HG03575 (cell line): Measurements from ENCODE around the gene PDCD2.
"Not testable (repeated sequence)": the region's sequence is repeated elsewhere in the genome, so short reads cannot be mapped to it uniquely, and the experiment has no call there.

Experiments
- ATAC-seq: cut with Tn5 transposase; IDR thresholded peaks from one replicate; pipeline ENCODE4 v1.9.1; 2021; ENCODE audit not compliant: unreplicated experiment, insufficient number of reproducible peaks, low FRiP score; ENCODE audit errors: extremely low read depth

The PDCD2 gene

GRCh38 chr6:170584181-170584953, at the start of gene PDCD2:
Gene PDCD2 (minus strand): TSS chr6:170584637. CDS start chr6:170584581, 56 bp downstream.
- ATAC-seq: peak; percentile 77

- ATAC-seq: not testable (repeated sequence)
Observed at GRCh38 chr6:170616020-170616554, 31.6 kb upstream of the PDCD2 start.

GRCh38 chr6:170612256-170612804, 27.9 kb upstream of the PDCD2 start:
- ATAC-seq: not testable (repeated sequence)

- ATAC-seq: not testable (repeated sequence)
Observed at GRCh38 chr6:170609225-170609624, 24.8 kb upstream of the PDCD2 start.

- no peak for ATAC-seq
Observed at GRCh38 chr6:170605574-170606259, 21.3 kb upstream of the PDCD2 start.

GRCh38 chr6:170597278-170597677, 12.8 kb upstream of the PDCD2 start:
- ATAC-seq: no peak

GRCh38 chr6:170596426-170596825, 12.0 kb upstream of the PDCD2 start:
- ATAC-seq: no peak

- ATAC-seq: no peak
Observed at GRCh38 chr6:170590725-170591124, 6.3 kb upstream of the PDCD2 start.

- ATAC-seq: peak; percentile 12
Observed at GRCh38 chr6:170584954-170585498, 589 bp upstream of the PDCD2 start.

- no peak for ATAC-seq
Observed at GRCh38 chr6:170583756-170584180, 669 bp downstream of the PDCD2 start.

- no peak for ATAC-seq
Observed at GRCh38 chr6:170578909-170579308, 5.5 kb downstream of the PDCD2 start.

- ATAC-seq: no peak
Observed at GRCh38 chr6:170575250-170575649, 9.2 kb downstream of the PDCD2 start.

- no peak for ATAC-seq
Observed at GRCh38 chr6:170572704-170573466, 11.6 kb downstream of the PDCD2 start.

- ATAC-seq: no peak
Observed at GRCh38 chr6:170564936-170565530, 19.4 kb downstream of the PDCD2 start.

GRCh38 chr6:170561555-170561954, 22.9 kb downstream of the PDCD2 start:
- ATAC-seq: no peak

GRCh38 chr6:170555305-170555704, 29.1 kb downstream of the PDCD2 start:
- no peak for ATAC-seq

- no peak for ATAC-seq
Observed at GRCh38 chr6:170554796-170555137, 29.7 kb downstream of the PDCD2 start.

GRCh38 chr6:170554013-170554795, 30.2 kb downstream of the PDCD2 start, which contains the start of gene TBP:
Gene TBP (plus strand): TSS chr6:170554369. CDS start chr6:170557030, 2,661 bp downstream.
- peak; percentile 94 for ATAC-seq
